GM18505 (cell line): ENCODE data around the gene DAB2.

Experiments
- ATAC-seq: cut with Tn5 transposase; IDR thresholded peaks from one replicate; pipeline ENCODE4 v1.9.1; 2021; ENCODE audit not compliant: unreplicated experiment
- POLR2A ChIP-seq: IDR thresholded peaks from 4 replicates; pipeline ENCODE4 v1.6.1; 2011; ENCODE audit warnings: borderline replicate concordance; ENCODE audit not compliant: insufficient read depth, insufficient read length; ENCODE audit errors: extremely low read depth

Gene DAB2

GRCh38 chr5:39424736-39425637 is at the start of gene DAB2:
Gene DAB2, minus strand, starts transcription at chr5:39424980. Its CDS starts 30,660 bp downstream, at chr5:39394320.
- no peak for TF ChIP-seq POLR2A
- ATAC-seq = no peak

GRCh38 chr5:39473156-39473775 is 48.5 kb upstream of the DAB2 start:
- TF ChIP-seq POLR2A = no peak
- no peak for ATAC-seq

- no peak for TF ChIP-seq POLR2A
- ATAC-seq = no peak
Measured at GRCh38 chr5:39471836-39472508, 47.2 kb upstream of the DAB2 start.

GRCh38 chr5:39470811-39471210 is 46.0 kb upstream of the DAB2 start:
- no peak for TF ChIP-seq POLR2A

GRCh38 chr5:39469777-39470415 is 45.1 kb upstream of the DAB2 start:
- no peak for TF ChIP-seq POLR2A
- ATAC-seq = no peak

More at GRCh38 chr5:39470811-39471210, 46.0 kb upstream of the DAB2 start:
- no peak for ATAC-seq

- no peak for ATAC-seq
- no peak for TF ChIP-seq POLR2A
Measured at GRCh38 chr5:39469176-39469575, 44.4 kb upstream of the DAB2 start.

- TF ChIP-seq POLR2A = no peak
- ATAC-seq = no peak
Measured at GRCh38 chr5:39466846-39467245, 42.1 kb upstream of the DAB2 start.

GRCh38 chr5:39465843-39466242 is 41.1 kb upstream of the DAB2 start:
- no peak for TF ChIP-seq POLR2A
- no peak for ATAC-seq

GRCh38 chr5:39465097-39465496 is 40.3 kb upstream of the DAB2 start:
- ATAC-seq = no peak
- no peak for TF ChIP-seq POLR2A

GRCh38 chr5:39464088-39464487 is 39.3 kb upstream of the DAB2 start:
- no peak for TF ChIP-seq POLR2A
- ATAC-seq = no peak

- TF ChIP-seq POLR2A = no peak
- no peak for ATAC-seq
Measured at GRCh38 chr5:39462211-39462610, 37.4 kb upstream of the DAB2 start.

GRCh38 chr5:39461007-39461682 is 36.4 kb upstream of the DAB2 start:
- TF ChIP-seq POLR2A = no peak
- ATAC-seq = peak; percentile 94
